Common myeloid progenitor, CD34-positive (primary cell): ENCODE measurements around the gene TGM2.

ENCODE experiments used
- CTCF ChIA-PET: fragments of 350-600 bp; sonication (Branson Sonifier 250); formaldehyde crosslinking; loops from one replicate; lab custom pipeline; 2021; ENCODE audit warnings: antibody characterized with exemption; lab: Charles Lee
- POLR2A ChIA-PET: fragments of 350-600 bp; sonication (Branson Sonifier 250); formaldehyde crosslinking; loops from one replicate; lab custom pipeline; 2021; ENCODE audit warnings: antibody characterized with exemption; lab: Charles Lee
- DNase-seq, 3 donors: peaks; one replicate each; pipeline versions ENCODE4 v3.0.0 to v3.0.0-alpha.2; 2013
- H3K27ac ChIP-seq, 2 experiments: 1 replicate in 1 of 2; 2 replicates in 1 of 2; pipeline ENCODE4 v1.7.0; 2013; ENCODE audit warnings: inconsistent platforms in 2 of 2, low read length in 2 of 2, mild to moderate bottlenecking in 2 of 2, low read depth in 1 of 2, moderate library complexity in 1 of 2; ENCODE audit not compliant: severe bottlenecking in 2 of 2, insufficient read depth in 1 of 2, poor library complexity in 1 of 2
- H3K27me3 ChIP-seq, 5 experiments: replicated peaks in 2 of 5; 1 replicate in 3 of 5; 2 replicates in 2 of 5; pipeline versions ENCODE4 v1.6.1 to v1.7.0; 2013; ENCODE audit warnings: low read length in 4 of 5, mild to moderate bottlenecking in 2 of 5, moderate library complexity in 2 of 5, inconsistent platforms in 1 of 5; ENCODE audit not compliant: insufficient read depth in 5 of 5, control insufficient read depth in 4 of 5
- H3K36me3 ChIP-seq, 4 experiments: 1 replicate in 2 of 4; 2 replicates in 2 of 4; pipeline versions ENCODE4 v1.6.1 to v1.7.0; 2013; ENCODE audit warnings: low read length in 3 of 4, control low read depth in 1 of 4, mild to moderate bottlenecking in 1 of 4; ENCODE audit not compliant: control insufficient read depth in 4 of 4, insufficient read depth in 4 of 4
- H3K4me1 ChIP-seq, 4 experiments: 1 replicate in 3 of 4; 2 replicates in 1 of 4; pipeline versions ENCODE4 v1.6.1 to v1.7.1; 2013; ENCODE audit warnings: low read length in 3 of 4, mild to moderate bottlenecking in 3 of 4, control low read depth in 1 of 4, inconsistent platforms in 1 of 4, moderate library complexity in 1 of 4; ENCODE audit not compliant: control insufficient read depth in 4 of 4, insufficient read depth in 4 of 4; ENCODE audit errors: control extremely low read depth in 1 of 4
- H3K4me3 ChIP-seq, 7 experiments: 1 replicate in 4 of 7; 2 replicates in 3 of 7; pipeline versions ENCODE4 v1.5.1 to v1.7.0; 2013; ENCODE audit warnings: mild to moderate bottlenecking in 7 of 7, low read length in 6 of 7, moderate library complexity in 6 of 7, inconsistent platforms in 2 of 7, low read depth in 2 of 7, control low read depth in 1 of 7; ENCODE audit not compliant: insufficient read depth in 4 of 7, control insufficient read depth in 1 of 7; ENCODE audit errors: extremely low read depth in 1 of 7
- H3K9me3 ChIP-seq, 5 experiments: 1 replicate in 4 of 5; 2 replicates in 1 of 5; pipeline versions ENCODE4 v1.6.1 to v1.7.1; 2013; ENCODE audit warnings: low read length in 4 of 5, mild to moderate bottlenecking in 2 of 5, inconsistent platforms in 1 of 5, low read depth in 1 of 5, moderate library complexity in 1 of 5; ENCODE audit not compliant: control insufficient read depth in 4 of 5, insufficient read depth in 2 of 5; ENCODE audit errors: control extremely low read depth in 1 of 5
- WGBS: methylation state at CpG from one replicate; pipeline ENCODE4 v1.1.5; 2013; ENCODE audit not compliant: insufficient coverage; 5-methylcytosine and 5-hydroxymethylcytosine counted together

Gene TGM2

DNA sequence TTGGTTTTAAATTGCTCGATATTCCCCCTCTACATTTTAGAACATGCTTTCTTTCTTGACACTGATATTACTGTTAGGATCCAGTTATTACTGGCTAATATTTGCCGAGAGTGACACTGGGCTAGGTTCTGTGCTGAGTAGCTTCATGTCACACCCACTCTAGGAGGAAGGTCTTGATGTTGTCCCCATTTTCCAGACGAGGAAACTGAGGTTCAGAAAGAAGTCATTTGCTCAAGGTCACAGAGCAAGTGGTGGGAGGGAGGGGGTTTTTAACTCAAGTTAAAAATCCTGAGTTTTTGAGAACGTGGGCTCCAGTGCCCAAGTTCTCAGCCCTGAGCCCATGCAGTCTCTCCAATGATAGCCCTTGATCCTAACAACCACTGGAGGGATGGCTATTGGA lies 18.9 kb downstream of the TGM2 start:
- ChIA-PET CTCF (no interaction called here), POLR2A (no interaction called here)
- Histone ChIP-seq H3K4me1 (peaks cover 0 to 23% (median 10%) of the 10 kb centered on the region in 4 experiments), H3K36me3 (no peaks in the 10 kb centered on the region), H3K4me3 (no peak overlapping the region), H3K27me3 (no peaks in the 10 kb centered on the region), H3K27ac (no peak overlapping the region), H3K9me3 (no peaks in the 10 kb centered on the region)
- no peak for DNase-seq
- WGBS, result 95% methylated on average over 2 of the region's 4 CpGs

DNA sequence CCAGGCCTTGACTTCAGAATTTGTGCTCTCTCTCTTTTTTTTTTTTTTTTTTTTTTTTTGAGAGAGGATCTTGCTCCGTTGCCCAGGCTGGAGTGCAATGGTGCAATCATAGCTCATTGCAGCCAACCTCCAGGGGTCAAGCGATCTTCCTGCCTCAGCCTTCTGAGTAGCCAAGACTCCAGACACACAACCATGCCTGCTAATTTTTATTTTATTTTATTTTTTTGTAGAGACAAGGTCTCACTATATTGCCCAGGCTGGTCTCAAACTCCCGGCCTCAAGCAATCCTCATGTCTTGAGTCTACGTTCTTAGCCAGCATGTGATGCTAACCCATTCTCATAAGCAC lies 19.4 kb downstream of the TGM2 start:
- no peaks in the 10 kb centered on the region for H3K36me3 ChIP-seq

DNA sequence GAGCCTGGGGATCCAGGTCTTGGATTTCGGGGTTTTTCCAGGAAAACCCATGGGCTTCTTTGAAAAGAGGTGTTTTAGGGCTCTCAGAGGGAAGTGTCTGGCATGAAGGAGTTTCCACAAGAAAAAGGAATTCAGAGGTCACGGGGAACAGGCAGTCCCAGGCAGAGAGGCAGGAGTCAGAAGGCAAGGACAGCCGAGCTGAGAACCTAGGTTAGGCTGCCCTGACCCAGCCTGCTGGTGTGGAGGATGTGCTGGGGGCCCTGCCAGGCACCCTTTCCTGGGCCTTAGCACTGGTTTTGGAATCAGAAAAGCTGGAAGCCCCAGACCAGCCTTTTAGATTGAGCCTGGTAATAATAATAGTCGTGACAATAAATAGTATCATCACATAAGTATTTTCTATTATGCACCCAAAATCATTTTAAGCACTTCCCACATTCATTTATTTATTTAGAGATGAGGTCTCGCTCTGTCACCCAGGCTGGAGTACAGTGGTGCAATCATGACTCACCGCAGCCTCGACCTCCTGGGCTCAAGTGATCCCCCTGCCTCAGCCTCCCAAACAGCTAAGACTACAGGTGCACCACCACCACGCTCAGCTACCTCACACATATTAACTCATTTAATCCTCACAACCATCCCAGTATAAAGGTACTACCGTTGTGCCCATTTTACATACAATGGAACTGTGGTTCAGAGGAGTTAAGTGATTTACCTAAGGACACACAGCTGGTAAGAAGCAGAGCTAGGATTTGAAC lies 19.9 kb downstream of the TGM2 start:
- POLR2A ChIA-PET, result no interaction called here

More for the DNA sequence above, 19.4 kb downstream of the TGM2 start:
- Histone ChIP-seq H3K4me3 (no peak overlapping the region), H3K27me3 (no peaks in the 10 kb centered on the region), H3K27ac (no peak overlapping the region), H3K4me1 (peaks cover 0 to 23% (median 10%) of the 10 kb centered on the region in 4 experiments), H3K9me3 (no peaks in the 10 kb centered on the region)
- CTCF ChIA-PET, result no interaction called here
- POLR2A ChIA-PET, result no interaction called here
- DNase-seq, result no peak
- WGBS, result no CpG with 5 or more reads among the region's 4 CpGs

DNA sequence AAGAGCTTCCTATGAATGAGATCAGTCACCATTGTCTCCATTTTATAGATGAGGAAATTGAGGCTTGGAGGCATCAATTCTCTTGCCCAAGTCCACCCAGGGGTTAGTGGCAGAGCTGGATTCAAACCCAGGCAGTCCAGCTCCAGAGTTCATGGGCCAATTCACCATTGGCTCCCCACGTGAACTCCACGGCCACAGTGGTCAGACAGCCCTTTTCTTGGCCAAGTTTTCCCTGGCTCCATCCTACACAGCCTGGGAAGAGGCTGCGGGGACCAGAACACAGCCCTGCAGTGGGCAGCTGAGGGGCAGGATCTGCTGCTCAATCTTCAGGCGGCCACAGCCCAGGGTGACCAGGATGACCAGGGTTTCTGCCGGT lies 20.5 kb downstream of the TGM2 start:
- POLR2A ChIA-PET, result no interaction called here
- no peaks in the 10 kb centered on the region for H3K36me3 ChIP-seq
- no peak overlapping the region for H3K27ac ChIP-seq

More for the DNA sequence above, 19.9 kb downstream of the TGM2 start:
- CTCF ChIA-PET, result interaction anchor here (1.5 kb wide), 1 partner anchor 31 kb away, joined by 5 read pairs; no protein-coding TSS in a partner anchor
- 93% methylated on average over 7 of the region's 9 CpGs for WGBS
- H3K4me3 ChIP-seq, result no peak overlapping the region
- no peak overlapping the region for H3K27ac ChIP-seq
- DNase-seq, result no peak
- H3K9me3 ChIP-seq, result no peaks in the 10 kb centered on the region
- H3K36me3 ChIP-seq, result no peaks in the 10 kb centered on the region
- peaks cover 0 to 23% (median 10%) of the 10 kb centered on the region in 4 experiments for H3K4me1 ChIP-seq
- H3K27me3 ChIP-seq, result no peaks in the 10 kb centered on the region

DNA sequence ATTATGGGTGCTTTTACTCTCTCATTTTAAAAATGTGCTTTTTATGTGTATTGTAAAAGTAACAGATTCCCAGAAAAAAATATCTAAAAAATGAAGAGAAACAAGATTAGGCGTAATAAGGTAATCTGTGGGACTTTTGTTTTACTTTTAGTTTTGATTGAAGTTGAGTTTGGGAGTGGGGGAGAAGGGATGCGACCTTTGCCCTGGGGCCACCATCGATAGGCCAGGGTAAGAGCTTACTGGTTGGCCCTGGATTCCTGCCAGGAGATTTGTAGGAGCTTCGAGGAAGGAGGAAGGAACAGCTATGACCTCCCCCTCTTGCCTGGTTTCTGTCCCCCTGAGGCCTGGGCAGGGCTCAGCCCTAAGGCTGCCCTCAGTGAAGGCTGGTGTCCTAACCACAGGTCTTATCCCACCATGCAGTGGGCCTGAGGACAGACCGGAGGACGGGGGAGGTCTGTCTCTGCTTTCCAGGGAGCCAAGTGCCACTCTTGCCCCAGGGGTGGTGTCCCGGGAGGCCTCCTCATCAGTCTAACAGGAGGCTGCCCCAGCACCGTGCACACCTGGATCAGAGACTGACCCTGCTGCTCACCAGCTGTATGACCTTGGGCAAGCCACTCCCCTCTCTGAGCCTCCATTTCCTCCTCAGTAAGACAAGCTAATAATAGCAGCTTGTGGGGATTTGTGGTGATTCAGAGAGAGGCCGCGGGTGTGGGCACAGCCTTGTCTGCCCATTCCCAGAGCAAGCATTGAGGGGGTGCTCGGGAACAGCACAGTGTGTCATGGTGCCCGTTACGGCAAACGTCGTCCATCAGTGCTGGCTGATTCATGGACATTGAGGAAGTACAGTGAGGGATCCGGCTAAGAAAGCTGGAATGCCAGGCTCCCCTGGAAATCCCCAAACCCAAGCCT lies 21.2 kb downstream of the TGM2 start:
- Histone ChIP-seq H3K9me3 (no peaks in the 10 kb centered on the region), H3K36me3 (no peaks in the 10 kb centered on the region), H3K27me3 (no peaks in the 10 kb centered on the region), H3K27ac (no peak overlapping the region), H3K4me1 (peaks cover 0 to 23% (median 10%) of the 10 kb centered on the region in 4 experiments), H3K4me3 (peak overlapping the region in 1 of 7 experiments; percentile 32)
- 48% methylated on average over 11 of the region's 16 CpGs for WGBS
- ChIA-PET CTCF (interaction anchor here (0.5 to 1.5 kb wide), 2 partner anchors 30 to 60 kb away, joined by 3 to 5 read pairs; no protein-coding TSS in a partner anchor), POLR2A (no interaction called here)
- DNase-seq, result peak in 2 of 3 donors; percentile 51 to 52

More for the DNA sequence above, 20.5 kb downstream of the TGM2 start:
- Histone ChIP-seq H3K9me3 (no peaks in the 10 kb centered on the region), H3K27me3 (no peaks in the 10 kb centered on the region), H3K4me1 (peaks cover 0 to 23% (median 10%) of the 10 kb centered on the region in 4 experiments), H3K4me3 (no peak overlapping the region)
- WGBS, result 87% methylated on average over 4 of the region's 5 CpGs
- CTCF ChIA-PET, result interaction anchor here (0.5 to 1.5 kb wide), 2 partner anchors 31 to 61 kb away, joined by 3 to 5 read pairs; no protein-coding TSS in a partner anchor
- no peak for DNase-seq

DNA sequence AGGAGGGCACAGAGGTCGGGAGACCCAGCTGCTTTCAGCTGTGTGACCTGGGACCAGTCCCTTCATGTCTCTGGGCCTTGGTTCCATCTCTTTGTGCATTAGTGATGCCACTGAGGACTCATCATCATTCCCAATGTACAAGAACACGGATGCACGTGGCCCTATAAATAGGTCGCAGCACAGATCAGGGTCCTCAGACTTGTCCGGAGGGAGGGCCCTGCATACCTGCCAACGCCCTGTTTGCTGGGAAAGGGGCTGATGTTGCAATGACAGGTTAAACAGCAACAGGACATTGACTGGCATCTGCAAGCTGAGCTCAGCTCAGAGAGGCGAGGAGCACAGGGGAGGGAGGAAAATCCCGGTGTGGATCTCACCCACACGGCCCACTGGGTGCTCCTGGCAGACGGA lies 21.8 kb downstream of the TGM2 start:
- Histone ChIP-seq H3K4me1 (peaks cover 0 to 23% (median 10%) of the 10 kb centered on the region in 4 experiments), H3K27me3 (no peaks in the 10 kb centered on the region), H3K9me3 (no peaks in the 10 kb centered on the region), H3K27ac (no peak overlapping the region), H3K36me3 (no peaks in the 10 kb centered on the region), H3K4me3 (no peak overlapping the region)
- ChIA-PET POLR2A (no interaction called here), CTCF (no interaction called here)
- 97% methylated on average over 7 of the region's 10 CpGs for WGBS
- DNase-seq, result no peak
